Right lung (tissue), 5 donors: ENCODE measurements around the gene RNF13. TPM values are rescaled to one million over a fixed set of nuclear protein-coding genes. Genes with fewer than 3 reads are reported as not detected.
"Not testable (repeated sequence)": the region's sequence is repeated elsewhere in the genome, so short reads cannot be mapped to it uniquely, and the experiment has no call there.

Source experiments
- DNase-seq, 2 donors: peaks; one replicate each; pipeline ENCODE4 v3.0.0-alpha.2; 2013
- polyA plus RNA-seq, 5 donors: library from polyadenylated mRNA; unstranded; fragments of 120-200 nt; gene quantifications; one replicate each; pipeline versions ENCODE4 v1.2.1 to v1.2.3, GENCODE V29; 2013; ENCODE audit warnings: inconsistent platforms in 1 of 5, low replicate concordance in 1 of 5; ENCODE audit not compliant: insufficient read length in 5 of 5, insufficient read depth in 1 of 5

Gene RNF13
- polyA plus RNA-seq, 5 donors, result 57.4 to 84.6 (median 79.5) TPM

DNA sequence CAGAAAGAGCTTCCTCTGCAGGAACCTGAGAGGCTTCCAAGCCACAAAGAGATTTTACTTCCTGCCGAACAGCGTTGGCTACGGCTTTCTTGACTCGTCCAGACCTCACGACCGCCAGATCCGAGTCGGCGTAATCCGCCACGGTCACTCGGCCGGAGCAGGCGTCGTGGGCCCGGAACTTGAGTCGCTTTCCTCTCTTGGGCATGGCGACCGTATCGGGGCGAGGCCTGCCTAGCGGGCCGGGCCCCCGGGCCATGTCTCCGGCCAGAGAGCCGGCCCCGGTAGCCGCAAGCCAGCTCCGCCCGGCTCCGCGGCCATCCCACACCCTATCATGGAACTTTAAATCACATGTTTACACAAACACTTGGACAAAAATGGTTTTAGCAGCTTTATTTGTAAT lies 170.0 kb downstream of the RNF13 start:
- DNase-seq, result not testable (repeated sequence)

DNA sequence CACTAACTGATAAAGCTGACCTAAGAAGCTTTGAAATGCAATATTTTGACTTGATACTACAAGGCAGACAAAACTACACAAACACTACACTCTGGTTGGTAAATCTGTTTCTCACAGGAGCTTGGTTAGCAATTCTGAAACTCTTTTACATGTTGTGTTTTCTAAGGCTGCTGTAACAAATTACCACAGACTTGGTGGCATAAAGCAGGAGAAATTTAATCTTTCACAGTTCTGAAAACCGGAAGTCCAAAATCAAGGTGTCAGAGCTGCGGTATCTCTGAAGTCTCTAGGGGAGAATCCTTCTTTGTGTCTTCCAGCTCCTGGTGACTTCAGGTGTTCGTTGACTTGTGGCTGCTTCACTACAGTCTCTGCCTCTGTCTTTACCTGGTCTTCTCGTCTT lies 170.6 kb downstream of the RNF13 start:
- DNase-seq, result no peak

DNA sequence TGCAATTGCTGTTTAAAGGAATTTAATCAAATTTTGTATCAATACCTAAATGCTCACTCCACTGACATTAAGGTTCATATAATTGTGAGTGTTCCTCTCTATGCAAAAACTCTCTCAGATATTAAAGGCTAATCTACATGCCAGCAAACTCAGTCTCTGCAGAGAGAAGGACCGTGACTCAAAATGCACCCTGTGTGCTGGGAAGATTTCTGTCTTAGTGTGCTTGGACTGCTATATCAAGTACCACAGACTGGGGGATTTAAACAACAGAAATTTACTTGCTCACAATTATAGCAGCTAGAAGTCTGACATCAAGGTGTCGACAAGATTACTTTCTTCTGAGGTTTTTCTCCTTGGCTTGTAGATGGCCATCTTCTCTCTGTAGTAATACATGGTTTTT lies 176.3 kb downstream of the RNF13 start:
- no peak for DNase-seq

DNA sequence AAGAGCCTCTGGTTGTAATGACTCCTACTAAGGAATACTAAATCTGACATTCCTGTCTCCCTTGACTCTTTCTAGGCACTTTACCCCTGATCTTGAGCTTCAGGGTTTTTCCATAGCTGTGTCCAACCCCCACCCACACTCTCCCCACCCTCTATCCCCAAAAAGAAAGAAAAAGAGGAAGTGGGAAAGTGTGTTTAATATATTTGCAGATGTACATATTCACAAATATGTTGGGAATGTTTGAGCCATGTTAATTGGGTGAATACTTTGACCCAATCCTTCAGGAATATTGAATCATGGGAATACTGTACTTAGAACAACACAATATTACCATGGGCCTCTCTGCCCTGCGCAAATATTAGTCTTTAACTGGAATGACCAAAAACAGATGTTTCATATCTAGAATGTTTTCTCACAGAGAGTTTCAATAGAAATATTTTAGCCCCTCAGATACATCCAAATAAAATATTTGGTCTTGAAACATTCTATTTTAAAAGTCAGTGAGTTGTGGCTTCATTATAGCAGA lies 177.5 kb downstream of the RNF13 start:
- no peak for DNase-seq

DNA sequence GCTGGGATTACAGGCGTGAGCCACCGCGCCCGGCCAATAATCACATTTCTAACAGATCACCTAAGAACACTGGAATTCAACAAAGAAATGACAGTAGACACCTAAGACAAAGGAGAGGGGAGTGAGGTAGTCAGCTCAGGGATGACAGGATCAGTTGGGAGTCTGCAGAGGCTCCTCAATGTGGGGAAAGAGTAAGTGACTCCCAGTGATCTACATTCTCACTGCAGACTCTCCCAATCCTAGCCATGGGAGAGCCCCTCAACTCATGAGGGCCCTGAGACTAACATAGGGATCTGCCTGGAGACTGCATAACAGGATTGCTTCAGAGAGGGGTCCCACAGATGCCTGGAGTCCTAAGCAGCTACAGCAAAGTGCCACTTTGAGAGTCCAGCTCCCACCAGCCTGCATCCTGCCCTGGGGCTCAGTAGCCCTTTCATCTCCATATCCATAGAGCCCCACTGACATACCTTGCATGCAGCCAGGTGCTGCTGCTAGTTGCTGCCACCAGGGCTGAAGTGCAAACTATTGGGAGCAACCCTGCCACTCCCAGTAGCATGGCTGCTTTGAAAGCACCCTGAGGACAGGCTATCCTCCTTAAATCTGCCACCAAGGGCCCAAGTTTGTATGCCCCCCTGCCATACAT lies 179.5 kb downstream of the RNF13 start:
- no peak for DNase-seq

DNA sequence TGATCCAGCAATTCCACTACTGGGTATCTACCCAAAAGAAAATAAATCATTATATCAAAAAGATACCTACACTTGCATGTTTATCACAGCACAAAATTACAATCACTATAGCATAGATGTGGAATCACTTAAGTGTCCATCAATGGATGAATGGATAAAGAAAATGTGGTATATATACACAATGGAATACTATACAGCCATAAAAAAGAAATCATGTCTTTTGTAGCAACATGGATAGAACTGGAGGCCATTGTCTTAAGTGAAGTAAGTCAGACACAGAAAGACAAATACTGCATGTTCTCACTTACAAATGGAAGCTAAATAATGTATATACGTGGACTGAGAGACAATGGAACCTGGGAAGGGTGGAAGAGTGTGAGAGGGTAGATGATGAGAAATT lies 185.9 kb downstream of the RNF13 start:
- no peak for DNase-seq

DNA sequence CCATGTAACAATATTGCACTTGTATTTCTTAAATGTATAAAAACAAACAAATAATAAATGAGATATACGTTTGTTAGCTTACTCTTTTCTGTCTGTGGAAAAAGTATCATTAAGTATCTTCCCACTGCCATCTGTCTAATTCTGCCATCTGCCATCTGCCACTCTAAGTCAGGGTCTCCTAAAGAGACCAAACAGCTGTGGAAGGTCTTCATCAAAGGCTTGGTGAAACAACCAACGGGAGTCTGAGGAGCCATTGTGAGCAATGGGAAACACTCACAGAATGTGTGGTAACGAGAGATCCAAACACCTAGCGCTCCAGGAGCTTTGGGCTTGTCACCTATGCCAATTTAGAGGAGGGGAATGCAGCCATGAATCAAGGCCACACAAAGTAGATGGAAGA lies 186.4 kb downstream of the RNF13 start:
- DNase-seq, result no peak

DNA sequence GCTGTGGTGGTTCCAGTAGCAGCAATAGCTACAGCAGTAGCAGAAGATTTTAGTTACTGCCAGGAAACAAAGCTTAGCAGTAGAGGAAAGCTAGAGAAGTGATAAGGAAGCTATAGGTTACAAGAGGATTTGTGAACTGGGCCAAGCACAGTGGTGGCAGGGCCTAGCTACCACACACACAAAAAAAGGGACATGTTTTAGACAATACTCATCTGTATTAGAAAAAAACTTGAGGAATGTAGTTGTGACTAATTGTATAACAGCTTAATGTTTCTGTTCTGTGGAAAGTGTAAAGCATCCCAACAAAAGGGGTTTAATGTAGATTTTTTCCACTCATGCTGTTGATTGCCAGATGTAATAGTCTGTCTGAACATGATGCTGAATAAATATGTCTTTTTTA lies 187.6 kb downstream of the RNF13 start:
- no peak for DNase-seq

DNA sequence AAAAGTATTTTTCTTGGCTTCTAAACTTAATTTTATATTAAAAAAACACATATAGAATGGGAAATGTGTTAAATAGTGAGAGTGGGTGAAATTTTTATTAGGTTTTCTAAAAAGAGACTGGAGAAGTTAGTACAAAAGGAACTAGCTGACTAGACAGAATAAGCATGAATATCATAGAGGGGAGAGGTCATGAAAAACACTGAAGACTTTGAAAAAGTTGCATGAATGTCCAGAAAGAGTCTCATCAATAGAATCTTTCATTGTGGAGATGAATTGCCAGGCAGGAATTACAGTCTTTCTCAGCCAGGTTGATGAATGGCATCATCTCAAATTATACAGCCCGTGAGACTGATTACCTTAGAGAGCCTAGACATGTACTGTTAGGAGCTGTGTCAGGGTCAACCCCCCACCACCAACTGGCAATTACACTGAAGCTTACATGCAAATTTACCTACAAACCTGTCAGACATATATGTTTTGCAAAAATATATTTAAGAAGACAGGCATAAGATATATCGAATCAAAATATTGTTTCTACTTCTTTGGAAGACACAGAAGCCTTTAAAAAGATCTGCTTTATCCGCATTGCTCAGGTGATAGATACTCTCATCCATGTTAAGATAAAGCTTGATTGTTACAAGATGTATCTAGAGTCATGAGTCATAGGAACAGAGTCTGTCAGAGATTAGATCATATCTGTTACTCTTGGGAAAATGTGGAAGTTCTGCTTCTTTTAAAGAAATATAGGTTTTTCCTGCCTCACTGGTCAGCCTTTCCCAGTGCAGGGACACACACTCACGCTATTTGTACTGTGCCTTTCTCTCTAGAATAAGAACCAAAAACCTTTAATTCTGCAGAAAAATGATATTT lies 192.5 kb downstream of the RNF13 start:
- DNase-seq, result no peak

DNA sequence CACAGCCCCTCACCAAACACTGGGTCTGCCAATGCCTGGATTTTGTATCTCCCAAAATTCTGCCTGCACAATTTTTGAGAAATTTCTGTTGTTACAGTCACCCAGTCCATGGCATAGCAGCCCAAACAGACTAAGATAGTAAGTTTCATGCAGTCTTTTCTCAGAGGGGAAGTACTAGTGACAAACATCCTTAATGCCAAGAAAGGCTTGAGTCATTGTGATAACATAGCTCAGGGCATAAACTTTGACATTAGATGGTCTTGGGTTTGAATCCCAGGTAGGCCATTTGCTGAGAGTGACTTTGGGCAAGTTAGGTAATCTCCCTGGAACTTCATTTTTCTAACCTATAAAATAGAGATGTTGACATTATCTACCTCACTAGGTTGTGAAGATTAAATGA lies 193.8 kb downstream of the RNF13 start:
- DNase-seq, result no peak

Other genes starting within 250 kb of the RNF13 start
- gene WWTR1, start 155.2 kb upstream of the RNF13 start, polyA plus RNA-seq, result 100 to 1,000 TPM in 3 of 5 donors, 10 to 100 TPM in 2; 69.2 to 127 (median 107) TPM
- gene COMMD2, start 60.7 kb upstream of the RNF13 start, polyA plus RNA-seq, result 10 to 100 TPM; 52.5 to 82.0 (median 63.3) TPM
- gene ANKUB1, start 20.7 kb upstream of the RNF13 start, polyA plus RNA-seq, result under 1 TPM; 0.25 to 0.76 (median 0.40) TPM
- gene PFN2, start 157.7 kb downstream of the RNF13 start, polyA plus RNA-seq, result 100 to 1,000 TPM; 233 to 333 (median 277) TPM